Measurements from ENCODE around the gene PEX1. TPM values are rescaled to one million over a fixed set of nuclear protein-coding genes. Genes with fewer than 3 reads are reported as not detected.

The PEX1 gene
- total RNA-seq, 1 donor from 2014 or later: 16.2 TPM

DNA sequence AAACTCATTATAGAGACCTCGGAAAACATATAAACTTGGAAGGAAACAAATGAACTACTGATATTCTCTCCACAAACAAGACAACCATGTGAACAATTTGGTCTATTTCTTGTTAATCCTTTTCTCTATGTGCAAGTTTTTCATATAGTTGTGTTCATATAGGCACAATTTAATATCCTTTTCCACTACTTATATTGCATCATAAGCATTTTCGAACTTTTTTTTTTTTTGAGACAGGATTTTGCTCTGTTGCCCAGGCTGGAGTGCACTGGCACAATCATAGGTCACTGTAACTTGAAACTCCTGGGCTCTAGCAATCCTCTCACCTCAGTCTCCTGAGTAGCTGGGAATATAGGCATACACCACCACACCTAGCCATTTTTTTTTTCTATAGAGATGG, 5.2 kb downstream of the PEX1 start:
- H3K9me3 Mint-ChIP-seq (ENCODE audit: unreplicated experiment): no peaks in the 10 kb centered on the region
- DNase-seq (ENCODE audit: extremely low spot score, unreplicated experiment): no peak
- H3K27ac Mint-ChIP-seq (ENCODE audit: unreplicated experiment): no peak overlapping the region
- no peak overlapping the region for H3K4me3 Mint-ChIP-seq (ENCODE audit: unreplicated experiment)
- TF ChIP-seq, protein P1, sequence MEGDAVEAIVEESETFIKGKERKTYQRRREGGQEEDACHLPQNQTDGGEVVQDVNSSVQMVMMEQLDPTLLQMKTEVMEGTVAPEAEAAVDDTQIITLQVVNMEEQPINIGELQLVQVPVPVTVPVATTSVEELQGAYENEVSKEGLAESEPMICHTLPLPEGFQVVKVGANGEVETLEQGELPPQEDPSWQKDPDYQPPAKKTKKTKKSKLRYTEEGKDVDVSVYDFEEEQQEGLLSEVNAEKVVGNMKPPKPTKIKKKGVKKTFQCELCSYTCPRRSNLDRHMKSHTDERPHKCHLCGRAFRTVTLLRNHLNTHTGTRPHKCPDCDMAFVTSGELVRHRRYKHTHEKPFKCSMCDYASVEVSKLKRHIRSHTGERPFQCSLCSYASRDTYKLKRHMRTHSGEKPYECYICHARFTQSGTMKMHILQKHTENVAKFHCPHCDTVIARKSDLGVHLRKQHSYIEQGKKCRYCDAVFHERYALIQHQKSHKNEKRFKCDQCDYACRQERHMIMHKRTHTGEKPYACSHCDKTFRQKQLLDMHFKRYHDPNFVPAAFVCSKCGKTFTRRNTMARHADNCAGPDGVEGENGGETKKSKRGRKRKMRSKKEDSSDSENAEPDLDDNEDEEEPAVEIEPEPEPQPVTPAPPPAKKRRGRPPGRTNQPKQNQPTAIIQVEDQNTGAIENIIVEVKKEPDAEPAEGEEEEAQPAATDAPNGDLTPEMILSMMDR (IDR thresholded peaks at IDR 0.05): no peak
- H3K4me1 Mint-ChIP-seq (ENCODE audit: unreplicated experiment): peaks cover 15% of the 10 kb centered on the region
- H3K36me3 Mint-ChIP-seq (ENCODE audit: unreplicated experiment): peaks cover 5% of the 10 kb centered on the region
- H3K27me3 Mint-ChIP-seq (ENCODE audit: unreplicated experiment): no peaks in the 10 kb centered on the region

DNA sequence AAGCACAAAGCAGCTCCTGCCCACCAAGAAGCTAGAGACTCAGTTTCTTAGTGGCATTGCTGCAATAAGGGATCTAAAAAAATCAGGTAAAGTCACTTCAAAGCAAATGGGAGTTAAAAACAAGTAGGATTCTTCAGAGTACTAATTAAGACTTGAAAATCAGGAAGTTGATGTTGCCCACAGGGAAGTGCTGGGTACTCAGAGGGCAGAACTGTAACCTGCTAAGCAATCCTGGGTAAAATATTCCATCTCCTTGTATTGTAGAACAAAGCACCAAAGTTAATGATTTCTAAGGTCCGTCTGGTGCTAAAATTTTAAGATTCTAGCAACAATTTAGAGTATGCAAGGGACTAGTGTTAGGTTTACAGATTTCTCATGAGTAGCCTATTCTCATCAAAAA, 8.3 kb downstream of the PEX1 start:
- DNase-seq (ENCODE audit: extremely low spot score, unreplicated experiment): no peak
- Mint-ChIP-seq H3K9me3 (ENCODE audit: unreplicated experiment) (no peaks in the 10 kb centered on the region), H3K4me3 (ENCODE audit: unreplicated experiment) (no peak overlapping the region), H3K27ac (ENCODE audit: unreplicated experiment) (no peak overlapping the region), H3K36me3 (ENCODE audit: unreplicated experiment) (peaks cover 14% of the 10 kb centered on the region), H3K4me1 (ENCODE audit: unreplicated experiment) (no peaks in the 10 kb centered on the region), H3K27me3 (ENCODE audit: unreplicated experiment) (no peaks in the 10 kb centered on the region)
- TF ChIP-seq, protein P1 (IDR thresholded peaks at IDR 0.05): no peak

DNA sequence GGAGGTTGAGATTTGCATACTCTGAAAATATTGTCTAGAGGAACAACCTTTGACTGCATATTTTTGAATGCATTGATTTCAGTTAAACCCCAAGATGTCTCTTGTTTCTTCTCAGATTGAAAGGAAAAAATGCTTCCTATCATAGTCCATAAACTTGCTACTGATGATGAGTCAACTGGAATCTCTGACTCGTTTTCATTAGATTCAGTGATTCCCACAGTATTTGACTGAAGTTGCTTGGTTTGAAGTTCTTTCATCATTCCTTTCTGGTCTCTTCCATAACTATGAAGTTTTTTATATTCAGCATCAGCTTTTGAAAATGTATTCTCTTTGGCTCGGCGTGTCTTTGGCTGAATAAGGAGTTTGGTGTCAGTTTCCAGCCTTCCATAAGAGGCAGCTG, 10.7 kb downstream of the PEX1 start:
- Mint-ChIP-seq H3K9me3 (ENCODE audit: unreplicated experiment) (no peaks in the 10 kb centered on the region), H3K36me3 (ENCODE audit: unreplicated experiment) (peaks cover 26% of the 10 kb centered on the region), H3K4me3 (ENCODE audit: unreplicated experiment) (no peak overlapping the region), H3K27me3 (ENCODE audit: unreplicated experiment) (no peaks in the 10 kb centered on the region), H3K27ac (ENCODE audit: unreplicated experiment) (no peak overlapping the region), H3K4me1 (ENCODE audit: unreplicated experiment) (no peaks in the 10 kb centered on the region)
- no peak for DNase-seq (ENCODE audit: extremely low spot score, unreplicated experiment)
- TF ChIP-seq, protein P1 (IDR thresholded peaks at IDR 0.05): no peak

DNA sequence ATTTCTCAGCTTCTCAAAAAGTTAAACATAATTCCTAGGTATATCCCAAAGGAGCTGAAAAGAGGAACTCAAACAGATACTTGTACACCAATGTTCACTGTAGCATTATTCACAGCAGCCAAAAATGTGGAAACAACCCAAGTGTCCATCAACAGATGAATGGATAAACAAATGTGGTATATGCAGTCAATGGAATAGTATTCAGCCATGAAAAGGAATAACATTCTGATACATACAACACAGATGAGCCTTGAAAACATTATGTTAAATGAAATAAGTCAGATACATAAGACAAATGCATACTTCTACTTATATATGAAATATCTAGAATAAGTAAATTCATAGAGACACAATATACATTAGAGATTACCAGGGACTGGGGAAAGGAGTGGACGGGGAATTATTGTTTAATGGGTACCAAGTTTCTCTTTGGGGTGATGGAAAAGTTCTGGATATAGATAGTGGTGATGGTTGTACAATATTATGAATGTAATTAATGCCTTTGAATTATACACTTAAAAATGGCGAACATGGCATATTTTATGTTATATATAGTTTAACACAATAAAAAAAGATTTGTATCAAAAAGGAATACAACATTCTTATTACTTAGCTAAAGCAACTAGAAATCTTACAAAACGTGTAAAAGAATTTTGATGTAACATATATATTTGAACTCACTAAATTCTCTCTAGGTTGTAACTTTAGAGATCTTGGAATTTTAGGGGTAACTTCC, 15.0 kb downstream of the PEX1 start:
- H3K27ac Mint-ChIP-seq (ENCODE audit: unreplicated experiment): no peak overlapping the region
- no peaks in the 10 kb centered on the region for H3K27me3 Mint-ChIP-seq (ENCODE audit: unreplicated experiment)
- H3K9me3 Mint-ChIP-seq (ENCODE audit: unreplicated experiment): no peaks in the 10 kb centered on the region
- no peak for DNase-seq (ENCODE audit: extremely low spot score, unreplicated experiment)
- TF ChIP-seq, protein P1 (IDR thresholded peaks at IDR 0.05): no peak
- peaks cover 30% of the 10 kb centered on the region for H3K36me3 Mint-ChIP-seq (ENCODE audit: unreplicated experiment)
- H3K4me1 Mint-ChIP-seq (ENCODE audit: unreplicated experiment): no peaks in the 10 kb centered on the region
- H3K4me3 Mint-ChIP-seq (ENCODE audit: unreplicated experiment): no peak overlapping the region

DNA sequence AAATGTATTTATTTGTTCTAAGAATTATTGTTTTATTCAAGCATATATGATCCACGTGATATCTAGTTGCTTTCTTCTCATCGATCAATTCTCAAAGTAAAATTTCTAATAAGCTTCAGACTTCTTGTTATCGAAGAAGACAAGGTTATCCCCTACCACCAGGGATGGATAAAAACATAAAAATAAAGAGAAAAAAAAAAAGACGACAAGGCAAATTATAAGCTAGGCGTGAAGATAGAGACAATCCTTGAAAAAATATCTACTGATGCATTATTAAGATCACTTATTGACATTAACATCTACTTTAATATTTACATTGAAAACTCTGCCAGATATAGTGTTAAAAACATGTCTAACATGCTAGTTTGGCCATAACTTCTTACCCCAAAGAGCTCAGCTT, 19.4 kb downstream of the PEX1 start:
- no peaks in the 10 kb centered on the region for H3K9me3 Mint-ChIP-seq (ENCODE audit: unreplicated experiment)
- H3K27me3 Mint-ChIP-seq (ENCODE audit: unreplicated experiment): no peaks in the 10 kb centered on the region
- H3K27ac Mint-ChIP-seq (ENCODE audit: unreplicated experiment): no peak overlapping the region
- no peak overlapping the region for H3K4me3 Mint-ChIP-seq (ENCODE audit: unreplicated experiment)
- DNase-seq (ENCODE audit: extremely low spot score, unreplicated experiment): no peak
- H3K4me1 Mint-ChIP-seq (ENCODE audit: unreplicated experiment): no peaks in the 10 kb centered on the region
- peaks cover 35% of the 10 kb centered on the region for H3K36me3 Mint-ChIP-seq (ENCODE audit: unreplicated experiment)
- TF ChIP-seq, protein P1 (IDR thresholded peaks at IDR 0.05): no peak
